Measurements from ENCODE around the gene CAMKK2.
"Not testable (repeated sequence)": the region's sequence is repeated elsewhere in the genome, so short reads cannot be mapped to it uniquely, and the experiment has no call there.

CAMKK2 gene

DNA sequence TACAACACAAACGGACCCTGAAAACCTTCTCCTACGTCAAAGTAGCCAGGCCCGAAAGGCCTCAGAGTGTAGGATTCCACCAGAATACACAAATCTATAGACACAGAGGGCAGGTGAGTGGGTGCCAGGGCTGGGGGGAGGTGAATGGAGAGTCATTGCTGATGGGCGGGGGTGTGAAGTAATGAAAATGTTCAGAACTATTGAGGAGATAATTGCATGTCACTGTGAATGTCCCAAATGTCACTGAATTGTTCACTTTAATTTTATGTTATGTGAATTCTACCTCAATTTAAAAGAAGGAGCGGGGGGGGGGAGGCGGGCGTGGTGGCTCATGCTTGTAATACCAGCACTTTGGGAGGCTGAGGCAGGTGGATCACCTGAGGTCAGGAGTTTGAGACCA, 50.6 kb downstream of the CAMKK2 start:
- DNase-seq (ENCODE audit: low read depth) = no peak

DNA sequence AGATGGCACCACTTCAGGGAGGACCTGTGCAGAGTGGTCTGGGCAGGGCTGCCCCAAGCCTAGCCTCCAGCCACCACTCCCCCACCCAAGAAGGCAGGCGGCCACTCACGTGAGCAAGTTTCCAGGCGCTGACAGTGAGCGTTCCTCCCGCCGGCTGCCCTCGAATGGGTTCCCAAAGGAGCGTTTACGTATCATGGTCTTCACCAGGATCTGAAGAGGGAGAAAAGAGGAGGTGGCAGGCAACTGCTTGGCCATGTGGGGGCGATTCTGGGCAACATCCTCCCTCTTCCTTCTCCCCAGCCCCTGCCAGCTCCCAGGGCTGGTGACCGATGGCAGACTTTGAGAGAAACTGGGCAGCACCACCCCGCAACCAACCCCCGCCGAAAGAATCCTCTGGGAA, 51.5 kb downstream of the CAMKK2 start:
- DNase-seq (ENCODE audit: low read depth) = no peak

DNA sequence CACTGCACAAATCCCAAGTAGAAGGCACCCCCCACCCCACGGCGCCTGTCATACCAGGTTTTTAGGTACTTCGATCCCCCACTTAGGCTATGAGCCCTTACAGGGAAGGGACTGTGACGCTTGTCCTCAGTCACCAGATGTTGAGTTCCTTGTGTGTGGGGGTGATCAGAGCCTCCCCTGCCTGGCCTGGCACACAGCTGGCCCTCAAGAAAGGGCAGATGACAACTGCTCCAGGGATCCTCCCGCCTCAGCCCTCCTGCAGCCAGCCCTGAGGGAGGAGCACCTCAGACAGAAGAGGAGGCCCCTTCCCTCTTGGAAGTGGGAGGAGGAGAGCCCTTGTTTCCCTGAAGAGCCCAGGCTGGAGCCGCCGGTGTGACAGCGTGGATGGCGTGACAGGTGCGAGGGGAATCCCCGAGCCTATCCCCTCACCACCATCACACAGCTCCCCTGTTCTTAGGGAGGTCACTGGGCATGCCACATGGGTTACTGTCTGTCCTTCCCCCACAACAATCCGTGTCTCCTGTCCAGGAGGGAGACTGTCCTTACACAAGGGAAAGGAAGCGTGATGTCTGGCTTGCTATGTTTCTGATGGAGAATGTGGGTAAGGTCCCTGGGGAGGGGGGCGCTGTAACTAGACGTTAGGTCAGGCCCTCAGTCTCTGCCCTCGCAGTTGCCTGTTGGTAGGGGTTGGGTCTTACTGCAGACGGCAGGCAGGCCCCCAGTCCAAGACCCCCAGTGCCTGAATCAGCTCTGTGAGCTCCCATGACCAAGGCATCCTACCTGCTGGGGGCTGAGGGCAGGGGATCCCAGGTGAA, 55.1 kb downstream of the CAMKK2 start:
- no peak for DNase-seq (ENCODE audit: low read depth)

DNA sequence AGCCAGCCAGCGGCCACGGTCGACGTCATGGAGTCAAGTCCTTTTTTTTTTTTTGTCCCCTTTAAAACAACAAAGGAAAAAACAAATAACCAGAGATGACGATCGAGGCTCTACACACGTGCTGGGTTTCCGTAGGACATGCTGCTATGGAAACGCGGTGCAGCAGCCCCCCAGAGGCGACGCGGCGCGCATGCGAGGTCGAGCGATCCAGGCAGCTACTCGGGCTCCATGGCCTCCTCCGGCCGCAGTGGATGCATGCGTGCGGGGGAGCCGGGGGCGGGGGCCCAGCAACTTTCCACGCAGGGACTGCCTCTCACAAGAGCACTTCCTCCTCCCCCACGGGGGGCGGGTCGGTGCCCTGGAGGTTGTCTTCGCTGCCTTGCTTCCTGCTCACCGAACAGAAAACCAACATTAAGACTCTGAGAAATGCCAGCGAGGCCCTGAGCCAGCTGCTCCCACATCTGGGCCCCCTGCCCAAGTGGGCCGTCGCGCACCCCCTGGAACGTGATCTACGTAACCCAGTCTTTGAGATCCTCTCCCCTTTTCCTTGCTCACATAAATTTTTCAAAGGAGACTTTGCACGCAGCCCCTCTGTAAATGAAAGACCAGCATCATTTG, 55.9 kb downstream of the CAMKK2 start:
- DNase-seq (ENCODE audit: low read depth) = peak; percentile 86

DNA sequence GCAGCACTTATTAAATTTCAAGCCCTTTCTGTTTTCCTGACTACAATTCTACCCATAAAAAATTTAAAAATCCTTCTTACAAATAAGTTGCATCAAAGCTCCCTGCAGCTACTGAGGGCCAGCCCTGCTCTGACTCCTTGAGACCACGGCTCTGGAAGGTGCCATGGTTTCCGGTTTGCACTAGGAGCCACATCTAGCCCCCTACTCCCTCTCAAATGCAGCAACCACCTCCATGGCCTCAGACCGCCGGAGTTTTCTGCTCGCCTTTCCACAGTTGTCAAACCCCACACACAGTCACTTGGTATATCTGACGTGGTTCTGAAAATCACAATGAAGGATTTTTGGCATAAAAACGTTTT, 56.5 kb downstream of the CAMKK2 start:
- no peak for DNase-seq (ENCODE audit: low read depth)

DNA sequence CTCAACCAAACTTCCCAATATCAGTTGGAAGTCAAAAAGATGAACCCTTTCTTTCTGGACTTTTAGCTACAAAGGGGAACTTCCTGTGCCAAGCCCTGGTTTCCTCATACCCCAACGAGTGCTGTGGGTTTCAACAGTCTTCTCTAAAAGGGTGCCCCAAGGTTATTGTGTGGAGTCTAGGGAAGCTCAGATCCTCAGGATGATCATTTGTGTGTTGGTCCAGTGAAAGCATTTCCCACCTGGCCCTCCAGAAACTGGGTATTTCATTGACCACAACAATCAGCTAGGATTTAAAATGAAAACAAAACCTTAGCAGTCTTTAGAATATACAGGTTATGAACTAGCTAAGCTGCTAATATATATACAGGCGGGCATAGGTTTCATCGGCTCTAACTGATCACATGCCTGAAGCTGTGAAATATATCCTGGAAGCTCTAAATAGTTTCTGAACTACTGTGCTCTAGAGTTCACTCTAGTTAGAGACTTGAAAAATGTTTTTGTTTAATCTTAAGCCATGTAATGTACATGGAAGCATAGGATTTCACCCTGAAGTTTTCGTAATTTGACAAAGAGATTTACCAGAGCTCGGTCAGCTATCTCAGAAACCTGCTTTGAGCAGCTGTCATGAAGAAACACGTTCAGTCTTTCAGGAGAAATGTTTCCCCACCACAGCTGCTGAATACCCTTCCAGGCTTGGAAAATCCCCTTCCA, 57.0 kb downstream of the CAMKK2 start:
- no peak for DNase-seq (ENCODE audit: low read depth)

DNA sequence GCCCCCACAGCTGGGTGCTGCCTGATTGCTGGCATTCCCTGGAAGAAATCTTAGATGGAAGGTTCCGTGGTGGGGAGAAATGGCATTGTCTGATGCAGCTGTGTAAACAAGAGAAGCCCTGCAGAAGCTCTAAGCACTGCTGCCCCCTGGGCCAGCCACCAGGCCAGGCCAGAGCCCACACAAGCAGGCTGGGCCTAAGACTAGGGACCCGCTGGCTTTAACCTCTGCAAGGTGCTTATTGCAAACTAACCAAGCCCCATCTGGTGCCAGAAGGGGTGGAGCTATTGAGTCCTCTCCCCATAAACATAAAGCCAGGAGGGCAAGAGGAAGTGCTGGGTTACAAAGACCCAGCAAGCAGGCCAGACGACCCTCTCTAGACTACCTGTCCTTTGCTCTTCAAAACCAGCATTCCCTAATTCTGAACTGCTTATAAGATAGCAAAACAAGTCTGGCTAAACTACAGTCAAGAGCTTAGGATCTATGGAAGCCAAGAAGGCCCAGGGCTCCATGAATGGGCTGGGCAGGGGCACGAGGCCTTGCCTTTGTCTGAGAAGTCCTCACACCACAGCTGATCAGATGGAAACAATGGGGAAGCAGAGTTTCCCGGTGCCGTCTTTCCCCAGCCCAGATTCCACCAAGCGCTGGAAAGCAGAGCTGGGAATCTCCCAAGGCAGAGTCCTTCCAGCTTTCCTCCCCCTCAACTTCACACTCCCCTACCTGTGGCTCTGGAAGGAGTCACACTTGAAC, 57.7 kb downstream of the CAMKK2 start:
- DNase-seq (ENCODE audit: low read depth) = no peak

DNA sequence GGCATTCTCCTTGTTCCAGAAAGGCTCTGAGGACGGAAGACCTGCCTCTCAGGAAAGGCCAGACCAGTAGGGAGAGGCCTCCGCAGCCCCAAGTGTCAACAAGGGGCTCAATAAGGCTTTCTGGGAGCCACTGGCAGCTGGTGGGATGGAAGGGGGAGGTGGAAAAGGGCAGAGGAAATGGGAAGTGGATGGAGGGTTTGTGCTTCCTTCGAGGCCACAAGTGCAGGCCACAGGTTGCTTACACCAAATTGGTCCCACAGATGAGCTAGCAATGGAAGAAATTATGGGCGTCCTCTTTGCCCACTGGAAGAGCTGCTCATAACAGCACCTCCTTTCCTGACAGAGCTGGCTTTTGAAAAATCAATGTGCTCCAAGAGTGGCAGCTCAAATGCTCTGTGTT, 58.4 kb downstream of the CAMKK2 start:
- no peak for DNase-seq (ENCODE audit: low read depth)

DNA sequence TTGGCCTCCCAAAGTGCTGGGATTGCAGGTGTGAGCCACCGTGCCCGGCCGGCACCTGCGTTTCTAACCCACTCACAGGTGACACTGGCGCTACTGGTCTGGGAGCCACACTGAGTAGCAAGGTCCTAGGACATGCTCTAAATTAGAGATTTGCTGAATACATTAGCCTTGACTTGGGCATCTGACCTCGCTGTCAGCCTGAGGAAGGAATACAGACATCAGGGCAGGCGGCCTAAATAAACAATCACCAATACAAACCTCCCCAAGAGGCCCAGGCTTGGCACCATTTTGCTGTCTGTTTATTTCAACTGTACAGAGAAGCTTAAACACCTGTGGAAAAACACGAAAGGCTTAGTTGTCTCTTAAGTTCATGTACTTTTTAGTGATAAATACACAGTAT, 59.1 kb downstream of the CAMKK2 start:
- DNase-seq (ENCODE audit: low read depth) = no peak

DNA sequence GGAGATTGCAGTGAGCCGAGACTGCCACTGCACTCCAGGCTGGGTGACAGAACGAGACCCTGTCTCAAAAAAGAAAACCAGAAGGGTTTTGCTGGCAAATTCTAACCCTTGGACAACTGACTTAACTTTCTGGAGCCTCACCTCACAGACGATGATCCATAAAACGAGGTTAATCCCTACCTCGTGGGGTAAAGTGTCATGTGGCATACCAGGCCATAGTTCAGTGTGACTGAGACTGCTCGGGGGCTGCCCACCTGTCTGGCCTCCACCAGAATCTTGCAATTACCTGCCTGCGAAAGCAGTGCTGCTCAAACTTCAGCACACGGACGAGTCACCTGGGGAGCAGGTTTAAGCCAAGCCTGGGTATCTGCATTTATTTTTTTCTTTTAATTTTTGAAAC, 59.7 kb downstream of the CAMKK2 start:
- DNase-seq (ENCODE audit: low read depth) = no peak

DNA sequence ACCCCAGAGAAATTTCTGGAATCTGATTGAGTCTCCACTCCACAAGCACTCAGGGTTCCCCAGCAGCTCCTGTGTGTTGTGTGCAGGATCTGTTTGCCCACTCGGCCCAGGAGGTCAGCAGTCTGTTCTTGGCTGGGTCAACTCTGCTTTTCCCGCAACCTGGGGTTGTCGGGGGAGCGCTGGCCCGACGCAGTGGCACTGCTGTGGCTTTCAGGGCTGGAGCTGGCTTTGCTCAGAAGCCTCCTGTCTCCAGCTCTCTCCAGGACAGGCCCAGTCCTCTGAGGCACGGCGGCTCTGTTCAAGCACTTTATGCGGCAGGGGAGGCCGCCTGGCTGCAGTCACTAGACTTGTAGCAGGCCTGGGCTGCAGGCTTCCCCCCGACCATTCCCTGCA, 62.9 kb downstream of the CAMKK2 start:
- DNase-seq (ENCODE audit: low read depth) = no peak

DNA sequence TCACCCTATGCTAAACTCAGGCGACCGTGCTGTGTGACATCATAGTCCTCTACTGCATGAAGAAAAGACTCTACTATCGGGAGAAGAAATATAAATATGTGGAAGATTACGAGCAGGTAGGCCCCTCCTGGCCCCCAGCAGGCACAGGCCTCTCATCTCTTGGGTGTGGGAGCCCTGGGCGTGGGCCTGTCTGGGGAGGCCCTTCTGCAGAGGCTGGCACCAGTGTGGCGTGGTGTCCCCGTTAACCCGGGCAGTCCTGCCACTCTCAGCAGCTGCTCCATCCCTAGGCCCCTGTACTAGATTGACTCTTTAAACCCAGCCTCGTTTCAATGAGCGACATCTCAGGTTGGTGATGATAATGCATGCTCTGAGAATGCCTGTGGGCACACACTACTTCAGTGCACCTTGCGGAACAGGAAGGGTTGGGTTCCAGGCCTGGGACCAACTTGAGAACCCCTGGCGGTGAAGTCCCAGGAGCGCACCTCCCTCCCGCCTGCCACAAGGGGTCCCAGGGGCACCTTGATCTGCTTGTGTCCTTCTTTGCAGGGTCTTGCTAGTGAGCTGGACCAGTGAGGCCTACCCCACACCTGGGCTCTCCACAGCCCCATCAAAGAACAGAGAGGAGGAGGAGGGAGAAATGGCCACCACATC, 63.4 kb downstream of the CAMKK2 start:
- no peak for DNase-seq (ENCODE audit: low read depth)

DNA sequence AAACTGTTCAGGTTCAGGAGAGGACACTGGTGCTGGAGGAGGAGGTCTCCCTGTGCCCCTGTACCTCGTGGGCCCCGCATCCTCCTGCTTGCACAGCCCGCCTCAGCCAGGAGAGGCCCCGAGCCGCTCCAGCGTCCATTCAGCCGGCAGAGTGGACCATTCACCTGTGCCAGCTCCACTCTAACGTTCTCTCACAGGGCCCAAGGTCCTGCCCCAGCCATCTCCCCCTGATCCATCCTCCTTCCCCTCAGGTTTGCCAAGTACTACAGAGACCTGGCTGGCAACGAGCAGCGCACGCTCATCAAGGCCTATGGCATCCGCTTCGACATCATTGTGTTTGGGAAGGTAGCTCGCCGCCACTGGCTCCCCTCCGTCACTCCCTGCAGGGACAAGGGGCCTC, 64.3 kb downstream of the CAMKK2 start:
- no peak for DNase-seq (ENCODE audit: low read depth)

DNA sequence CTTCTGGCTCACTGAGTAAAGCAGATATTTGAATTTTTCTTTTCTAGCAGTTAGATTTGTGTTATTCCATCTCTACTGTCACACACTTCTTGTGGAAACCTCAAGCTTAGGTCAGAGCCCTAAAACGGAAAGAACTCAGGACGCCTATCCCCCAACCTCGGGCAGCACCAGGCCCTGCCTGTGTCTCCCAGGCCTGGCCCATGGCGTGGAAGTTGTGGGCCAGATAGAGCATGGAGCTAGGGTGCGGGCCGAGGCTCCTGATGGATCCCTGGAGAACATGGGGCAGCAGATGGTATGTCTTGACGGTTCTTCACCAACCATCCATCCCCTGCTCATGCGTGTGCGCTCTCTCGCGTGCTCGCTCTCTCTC, 66.0 kb downstream of the CAMKK2 start:
- DNase-seq (ENCODE audit: low read depth) = no peak

DNA sequence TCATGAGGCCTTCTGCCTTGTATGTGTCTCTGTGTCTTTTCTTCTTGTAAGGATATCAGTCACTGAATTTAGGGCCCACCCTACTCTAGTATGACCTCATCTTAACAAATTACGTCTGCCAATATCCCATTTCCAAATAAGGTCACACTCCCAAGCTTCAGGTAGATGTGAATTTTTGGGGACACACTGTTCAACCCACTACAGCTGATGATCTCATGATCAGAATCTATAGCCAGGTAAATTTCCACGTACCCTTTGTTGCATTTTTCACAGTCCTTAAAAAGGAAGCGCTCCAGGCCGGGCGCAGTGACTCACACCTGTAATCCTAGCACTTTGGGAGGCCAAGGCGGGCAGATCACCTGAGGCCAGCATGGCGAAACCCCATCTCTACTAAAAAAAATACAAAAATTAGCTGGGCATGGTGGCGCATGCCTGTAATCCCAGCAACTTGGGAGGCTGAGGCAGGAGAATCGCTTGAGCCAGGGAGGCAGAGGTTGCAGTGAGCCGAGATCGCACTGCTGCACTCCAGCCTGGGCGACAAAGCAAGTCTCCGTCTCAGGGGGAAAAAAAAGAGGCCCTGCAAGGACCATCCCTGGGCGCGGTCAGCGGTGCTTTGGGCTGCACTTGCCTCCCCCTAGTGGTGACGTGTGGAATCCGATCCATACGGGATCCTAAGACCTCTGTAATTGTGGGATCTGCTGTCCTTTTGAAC, 66.5 kb downstream of the CAMKK2 start:
- not testable (repeated sequence) for DNase-seq (ENCODE audit: low read depth)

DNA sequence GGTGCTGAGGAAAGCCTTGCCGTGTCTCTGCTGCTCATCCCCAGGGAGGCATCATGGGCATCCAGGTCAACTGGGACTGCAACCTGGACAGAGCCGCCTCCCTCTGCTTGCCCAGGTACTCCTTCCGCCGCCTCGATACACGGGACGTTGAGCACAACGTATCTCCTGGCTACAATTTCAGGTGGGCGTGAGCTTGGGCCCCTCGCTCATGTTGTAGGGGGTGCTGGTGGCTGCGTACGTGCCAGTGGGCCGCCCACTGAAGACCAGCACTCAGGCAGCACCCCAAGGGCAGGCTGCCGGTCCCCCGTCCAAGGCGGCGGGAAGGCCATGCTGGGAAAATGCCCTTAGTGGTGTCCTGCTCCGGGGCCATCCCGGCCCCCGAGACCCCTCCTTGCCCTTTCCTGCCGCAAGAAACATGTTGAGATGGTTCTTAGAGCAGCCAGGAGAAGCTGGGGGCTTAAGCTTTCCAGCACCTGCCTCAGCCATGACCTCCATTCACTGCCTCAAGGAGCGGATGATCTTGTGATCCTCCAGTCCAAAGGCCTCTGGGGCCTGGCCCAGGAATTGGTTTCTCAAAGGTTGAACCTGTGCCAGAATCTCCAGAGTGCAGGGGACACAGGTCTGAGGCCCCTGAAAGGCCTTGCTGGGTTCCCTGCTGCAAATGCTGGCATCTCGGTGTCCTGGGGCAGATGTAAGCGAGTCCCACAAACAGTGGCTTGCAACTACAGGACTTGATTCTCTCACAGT, 67.4 kb downstream of the CAMKK2 start:
- no peak for DNase-seq (ENCODE audit: low read depth)

DNA sequence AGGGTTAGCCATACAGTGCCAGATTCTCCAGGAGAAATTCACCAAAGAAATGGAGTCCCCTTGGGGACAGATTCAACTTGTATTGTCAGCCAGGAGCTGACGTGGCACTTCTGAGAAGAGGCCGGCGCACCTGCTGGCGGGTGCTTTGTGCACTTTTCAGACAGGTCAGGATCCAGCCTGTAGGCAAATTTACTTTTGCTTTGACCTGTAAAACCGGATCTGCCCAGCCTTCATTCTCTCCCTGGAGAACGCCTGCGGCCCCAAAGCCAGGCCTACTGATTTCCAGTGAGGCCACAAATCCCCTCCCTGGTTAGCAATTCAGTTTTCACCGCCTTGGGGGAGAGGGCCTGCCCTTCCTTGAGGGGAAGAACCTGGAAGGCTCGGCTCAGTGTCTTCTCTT, 69.2 kb downstream of the CAMKK2 start:
- no peak for DNase-seq (ENCODE audit: low read depth)

DNA sequence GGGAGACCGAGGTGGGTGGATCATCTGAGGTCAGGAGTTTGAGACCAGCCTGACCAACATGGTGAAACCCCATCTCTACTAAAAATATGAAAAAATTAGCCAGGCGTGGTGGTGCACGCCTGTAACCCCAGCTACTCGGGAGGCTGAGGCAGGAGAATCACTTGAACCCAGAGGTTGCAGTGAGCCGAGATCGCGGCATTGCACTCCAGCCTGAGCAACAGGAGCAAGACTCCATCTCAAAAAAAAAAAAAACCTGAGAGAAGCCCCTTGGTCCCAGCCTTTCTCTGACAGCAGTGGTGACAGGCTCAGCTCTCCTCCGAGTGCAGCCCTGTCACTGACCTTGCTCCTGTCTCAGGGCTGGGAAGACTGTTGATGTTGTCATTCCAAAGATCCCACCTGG, 69.6 kb downstream of the CAMKK2 start:
- not testable (repeated sequence) for DNase-seq (ENCODE audit: low read depth)

DNA sequence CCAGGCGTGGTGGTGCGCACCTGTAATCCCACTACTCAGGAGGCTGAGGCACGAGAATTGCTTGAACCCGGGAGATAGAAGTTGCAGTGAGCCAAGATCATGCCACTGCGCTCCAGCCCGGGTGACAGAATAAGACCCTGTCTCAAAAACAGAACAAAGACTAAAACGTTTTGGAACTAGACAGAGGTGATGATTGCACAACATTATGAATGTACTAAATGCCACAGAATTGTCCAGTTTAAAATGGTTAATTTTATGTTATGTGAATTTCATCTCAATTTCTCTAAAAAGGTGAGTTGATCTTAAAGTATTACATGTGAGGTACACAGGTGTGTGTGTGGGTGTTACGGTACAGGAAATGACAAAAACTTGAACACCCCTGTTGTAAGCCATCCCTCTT, 70.1 kb downstream of the CAMKK2 start:
- no peak for DNase-seq (ENCODE audit: low read depth)

DNA sequence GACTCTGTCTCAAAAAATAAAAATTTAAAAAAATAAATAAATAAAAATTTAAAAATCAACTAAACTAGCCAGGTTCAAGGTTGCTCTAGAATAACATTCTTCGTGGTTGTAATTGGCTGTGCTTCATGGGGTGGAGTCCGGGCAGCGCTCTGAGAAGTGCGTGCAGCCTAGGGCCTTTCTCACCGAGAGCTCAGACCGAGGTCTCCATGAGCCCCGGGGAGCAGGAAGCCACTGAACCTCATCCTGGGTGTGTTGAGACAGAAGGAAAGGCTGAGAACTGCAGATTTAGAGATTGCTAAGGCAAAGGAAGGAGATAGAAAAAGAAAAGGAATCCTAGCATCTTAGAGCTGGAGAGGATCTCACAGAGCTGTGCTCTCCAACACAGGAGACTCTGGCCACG, 71.9 kb downstream of the CAMKK2 start:
- DNase-seq (ENCODE audit: low read depth) = no peak

Data from stimulated activated CD8-positive, alpha-beta memory T cell treated with anti-CD3 and anti-CD28 coated beads, Interleukin-12 subunit alpha, Interleukin-12 subunit beta, amount 100 ng/mL, for 4 hours (primary cell).